Muscle layer of duodenum (tissue), 2 donors: ENCODE results near the gene TRAFD1.

Experiments
- H3K27ac ChIP-seq: one replicate; pipeline ENCODE4 v1.7.0; 2013; ENCODE audit warnings: mild to moderate bottlenecking, low read length
- H3K27me3 ChIP-seq: one replicate; pipeline ENCODE4 v1.7.0; 2013; ENCODE audit warnings: low read depth, mild to moderate bottlenecking, control low read depth, low read length
- H3K36me3 ChIP-seq, 2 donors: one replicate each; pipeline ENCODE4 v1.7.0; 2013; ENCODE audit warnings: low read length in 2 of 2, control low read depth in 1 of 2, mild to moderate bottlenecking in 1 of 2; ENCODE audit not compliant: insufficient read depth in 2 of 2, control insufficient read depth in 1 of 2
- H3K4me1 ChIP-seq, 2 donors: one replicate each; pipeline ENCODE4 v1.7.0; 2013; ENCODE audit warnings: low read length in 2 of 2, mild to moderate bottlenecking in 2 of 2, control low read depth in 1 of 2, moderate library complexity in 1 of 2; ENCODE audit not compliant: insufficient read depth in 2 of 2, control insufficient read depth in 1 of 2
- H3K4me3 ChIP-seq, 2 donors: one replicate each; pipeline ENCODE4 v1.7.0; 2013; ENCODE audit warnings: low read length in 2 of 2, low read depth in 1 of 2, mild to moderate bottlenecking in 1 of 2
- H3K9me3 ChIP-seq, 2 donors: one replicate each; pipeline ENCODE4 v1.7.0; 2013; ENCODE audit warnings: low read length in 2 of 2, control low read depth in 1 of 2, mild to moderate bottlenecking in 1 of 2; ENCODE audit not compliant: control insufficient read depth in 1 of 2
- donor health status: healthy.

The TRAFD1 gene

DNA sequence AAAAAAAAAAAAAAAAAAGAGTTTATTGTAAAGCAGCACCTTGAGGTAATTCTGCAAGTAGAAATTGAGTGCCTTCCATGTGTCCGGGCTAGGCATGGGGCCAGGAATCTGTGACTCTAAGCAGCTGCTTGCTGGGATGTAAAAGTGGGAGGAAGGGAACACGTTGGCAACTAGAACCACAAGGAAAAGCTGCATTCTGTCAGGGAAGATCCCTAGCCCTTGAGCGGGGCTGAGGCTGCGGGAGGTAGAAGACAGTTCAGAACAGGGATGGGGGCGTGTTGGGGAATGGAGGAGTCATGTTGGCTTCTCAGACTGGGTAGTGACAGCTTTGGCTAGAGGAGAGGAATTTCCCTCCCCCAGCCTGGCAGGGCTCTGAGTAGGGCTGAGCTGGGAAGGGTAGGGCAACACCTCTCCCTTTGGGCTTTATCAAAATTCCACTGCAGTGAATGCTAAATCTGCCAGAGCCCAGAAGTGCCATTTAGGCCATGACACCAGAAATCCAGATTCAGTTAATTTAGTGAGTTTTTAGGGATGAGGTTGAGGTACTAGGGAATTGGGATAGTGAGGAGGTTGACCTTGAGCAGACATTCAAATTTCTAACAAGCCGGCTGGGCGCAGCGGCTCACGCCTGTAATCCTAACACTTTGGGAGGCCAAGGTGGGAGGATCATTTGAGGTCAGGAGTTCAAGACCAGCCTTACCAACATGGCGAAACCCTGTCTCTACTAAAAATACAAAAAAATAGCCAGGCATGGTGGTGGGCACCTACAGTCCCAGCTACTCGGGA lies 3.4 kb upstream of the TRAFD1 start:
- no peaks in the 10 kb centered on the region for H3K36me3 ChIP-seq
- peaks cover 11 to 15% of the 10 kb centered on the region in 2 donors for H3K4me1 ChIP-seq
- H3K4me3 ChIP-seq, result no peak overlapping the region
- peak overlapping the region; percentile 33 for H3K27ac ChIP-seq
- no peaks in the 10 kb centered on the region for H3K27me3 ChIP-seq
- no peaks in the 10 kb centered on the region for H3K9me3 ChIP-seq

DNA sequence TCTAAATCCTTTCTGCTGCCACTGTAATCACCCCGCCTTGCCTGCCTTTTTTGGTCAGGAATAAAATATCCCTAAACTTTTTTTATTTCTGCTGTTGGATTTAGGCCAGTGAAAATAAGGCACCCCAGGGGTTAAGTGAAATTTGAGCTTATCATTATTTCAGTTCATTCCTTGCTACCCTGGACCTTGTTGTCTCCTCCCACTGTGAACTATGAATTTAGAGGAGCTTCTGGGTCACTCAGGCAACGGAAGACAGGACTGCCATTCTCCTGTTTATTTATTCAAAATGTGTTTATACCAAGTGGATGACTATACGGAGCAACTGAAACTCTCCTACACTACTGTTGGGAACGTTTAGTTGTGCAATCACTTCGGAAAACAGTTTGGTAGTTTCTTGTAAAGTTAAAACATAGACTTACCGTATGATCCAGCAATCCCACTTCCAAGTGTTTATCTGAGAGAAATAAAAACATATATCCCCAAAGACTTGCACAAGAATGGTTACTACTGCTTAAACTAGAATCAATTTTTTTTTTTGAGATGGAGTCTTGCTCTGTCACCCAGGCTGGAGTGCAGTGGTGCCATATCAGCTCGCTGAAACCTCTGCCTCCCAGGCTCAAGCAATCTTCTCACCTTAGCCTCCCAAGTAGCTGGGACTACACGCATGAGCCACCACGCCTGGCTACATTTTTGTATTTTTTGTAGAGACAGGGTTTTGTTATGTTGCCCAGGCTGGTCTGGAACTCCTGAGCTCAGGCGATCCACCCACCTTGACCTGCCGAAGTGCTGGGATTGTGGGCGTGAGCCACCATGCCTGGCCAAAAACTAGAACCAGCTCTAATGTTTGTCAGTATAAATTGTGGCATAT lies 2.3 kb upstream of the TRAFD1 start:
- Histone ChIP-seq H3K4me3 (peak overlapping the region in 1 of 2 donors; percentile 37), H3K27me3 (no peaks in the 10 kb centered on the region), H3K27ac (peak overlapping the region; percentile 74), H3K9me3 (no peaks in the 10 kb centered on the region), H3K36me3 (no peaks in the 10 kb centered on the region), H3K4me1 (peaks cover 11 to 15% of the 10 kb centered on the region in 2 donors)

- H3K4me1 ChIP-seq, result peaks cover 11 to 22% of the 10 kb centered on the region in 2 donors
- no peaks in the 10 kb centered on the region for H3K9me3 ChIP-seq
- H3K4me3 ChIP-seq, result no peak overlapping the region
- no peaks in the 10 kb centered on the region for H3K36me3 ChIP-seq
- H3K27ac ChIP-seq, result no peak overlapping the region
- H3K27me3 ChIP-seq, result no peaks in the 10 kb centered on the region
Measured at GRCh38 chr12:112124918-112125249, 476 bp upstream of the TRAFD1 start.

DNA sequence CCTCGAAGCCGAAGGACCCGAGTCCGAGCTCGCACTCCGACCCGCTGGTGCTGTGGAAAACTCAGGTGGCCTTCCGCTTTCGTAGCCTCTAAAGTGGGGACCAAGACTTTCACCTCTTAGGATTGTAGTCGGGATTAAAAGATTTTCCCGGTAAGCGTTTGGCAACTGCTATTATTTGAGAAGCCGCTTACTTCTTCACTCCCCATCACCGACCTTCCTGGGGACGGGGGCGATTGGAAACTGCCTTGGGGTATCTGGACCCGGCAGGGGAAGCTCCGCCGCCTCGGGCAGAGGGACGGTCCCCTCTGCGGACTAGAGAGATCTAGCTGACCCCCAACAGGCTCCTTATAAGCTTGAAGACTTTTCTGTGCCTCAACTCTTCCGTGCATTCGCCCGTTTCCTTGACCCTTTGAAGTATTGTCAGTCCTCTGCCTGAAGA lies 659 bp downstream of the TRAFD1 start:
- Histone ChIP-seq H3K4me1 (peaks cover 16 to 24% of the 10 kb centered on the region in 2 donors), H3K36me3 (no peaks in the 10 kb centered on the region), H3K9me3 (no peaks in the 10 kb centered on the region), H3K27me3 (no peaks in the 10 kb centered on the region), H3K4me3 (peak overlapping the region; percentile 70 to 90), H3K27ac (peak overlapping the region; percentile 84)

DNA sequence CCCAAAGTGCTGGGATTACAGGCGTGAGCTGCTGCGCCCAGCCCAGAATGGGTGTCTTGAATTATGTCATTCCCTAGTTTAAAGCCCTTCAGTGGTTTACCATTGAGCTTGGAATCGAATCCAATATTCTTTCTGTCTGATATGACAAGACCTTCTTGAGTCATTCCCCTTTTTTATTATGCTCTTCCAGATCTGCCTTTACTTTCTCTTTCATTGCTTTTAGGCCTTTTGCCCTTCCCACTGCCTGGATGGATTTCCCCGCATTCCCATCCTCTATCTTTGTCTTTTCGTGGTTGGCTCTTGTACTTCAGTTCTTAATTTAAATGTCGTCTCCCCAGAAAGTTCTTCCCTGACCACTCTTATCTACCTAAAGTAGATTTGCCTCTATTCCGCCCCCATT lies 1.6 kb downstream of the TRAFD1 start:
- Histone ChIP-seq H3K27ac (no peak overlapping the region), H3K9me3 (no peaks in the 10 kb centered on the region), H3K27me3 (no peaks in the 10 kb centered on the region), H3K36me3 (peaks cover 0 to 3% of the 10 kb centered on the region in 2 donors), H3K4me1 (peaks cover 19 to 32% of the 10 kb centered on the region in 2 donors), H3K4me3 (peak overlapping the region; percentile 33 to 70)

DNA sequence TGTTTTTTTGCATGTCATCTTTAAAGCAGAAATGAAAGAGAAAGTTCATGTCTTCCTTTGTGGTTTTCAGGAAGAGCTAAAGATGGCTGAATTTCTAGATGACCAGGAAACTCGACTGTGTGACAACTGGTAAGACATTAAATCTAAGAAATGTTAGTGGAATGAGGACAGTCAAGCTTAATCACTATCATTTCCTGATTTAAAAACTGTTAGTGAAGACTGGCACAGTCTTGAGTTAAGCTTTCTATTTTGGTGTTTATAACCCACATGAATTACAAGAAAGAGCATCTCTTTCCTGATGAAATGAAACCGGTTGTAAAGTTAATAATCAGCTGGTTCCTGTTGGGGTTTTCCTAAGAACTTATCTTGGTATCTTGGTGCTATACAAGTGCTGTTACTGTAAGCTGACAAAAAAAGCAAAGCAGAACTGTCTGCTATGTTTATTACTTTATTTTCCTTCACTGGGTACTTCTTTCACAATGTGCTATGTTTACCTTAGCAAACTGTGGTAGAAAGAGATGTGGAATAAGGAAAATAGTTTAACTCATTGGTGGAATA lies 5.2 kb downstream of the TRAFD1 start:
- no peaks in the 10 kb centered on the region for H3K9me3 ChIP-seq
- H3K4me3 ChIP-seq, result peak overlapping the region; percentile 1 to 22
- peaks cover 11 to 15% of the 10 kb centered on the region in 2 donors for H3K36me3 ChIP-seq
- peaks cover 16 to 37% of the 10 kb centered on the region in 2 donors for H3K4me1 ChIP-seq
- peak overlapping the region; percentile 78 for H3K27ac ChIP-seq
- H3K27me3 ChIP-seq, result no peaks in the 10 kb centered on the region

DNA sequence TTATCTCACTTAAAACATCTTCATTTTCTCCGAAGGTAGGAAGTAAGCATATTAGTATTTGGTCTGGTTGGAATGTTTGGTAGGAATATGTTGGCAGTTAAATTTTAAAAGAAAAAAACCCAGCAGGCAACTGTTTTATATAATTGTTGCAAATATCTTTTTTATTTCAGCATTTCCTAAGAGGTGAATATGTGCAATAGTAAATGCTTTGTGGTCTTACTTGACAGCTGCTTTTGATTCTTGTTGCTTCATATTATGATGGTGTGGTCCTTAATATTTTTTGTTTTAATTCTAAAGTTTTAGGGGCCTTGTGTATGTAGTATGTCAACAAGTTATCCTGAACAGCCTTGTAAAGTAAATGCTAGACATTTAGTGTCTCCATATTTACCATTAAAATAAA lies 6.3 kb downstream of the TRAFD1 start:
- no peaks in the 10 kb centered on the region for H3K9me3 ChIP-seq
- no peak overlapping the region for H3K27ac ChIP-seq

DNA sequence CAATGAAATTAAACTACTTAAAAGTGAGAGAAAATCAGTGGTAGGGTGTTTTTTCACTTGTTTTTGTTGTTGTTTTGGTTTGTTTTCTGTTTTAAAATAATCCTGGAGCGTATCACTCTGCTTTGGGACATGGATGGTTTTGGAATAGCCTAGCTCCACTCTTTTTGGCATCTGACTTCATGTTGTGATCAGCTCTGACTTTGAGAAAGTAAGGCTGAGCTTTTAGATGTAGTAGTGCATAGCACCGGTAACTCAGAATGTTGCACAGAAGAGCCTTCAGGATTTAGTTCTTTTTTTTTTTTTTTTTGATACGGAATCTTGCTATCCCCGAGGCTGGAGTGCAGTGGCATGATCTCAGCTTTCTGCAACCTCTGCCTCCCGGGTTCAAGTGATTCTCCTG lies 8.1 kb downstream of the TRAFD1 start:
- no peak overlapping the region for H3K27ac ChIP-seq
- H3K9me3 ChIP-seq, result no peaks in the 10 kb centered on the region
- peaks cover 8 to 28% of the 10 kb centered on the region in 2 donors for H3K4me1 ChIP-seq
- H3K27me3 ChIP-seq, result no peaks in the 10 kb centered on the region
- H3K36me3 ChIP-seq, result peaks cover 22 to 36% of the 10 kb centered on the region in 2 donors
- H3K4me3 ChIP-seq, result no peak overlapping the region

More for the DNA sequence above, 6.3 kb downstream of the TRAFD1 start:
- Histone ChIP-seq H3K27me3 (no peaks in the 10 kb centered on the region), H3K4me3 (no peak overlapping the region), H3K4me1 (peaks cover 9 to 30% of the 10 kb centered on the region in 2 donors), H3K36me3 (peaks cover 20 to 23% of the 10 kb centered on the region in 2 donors)

DNA sequence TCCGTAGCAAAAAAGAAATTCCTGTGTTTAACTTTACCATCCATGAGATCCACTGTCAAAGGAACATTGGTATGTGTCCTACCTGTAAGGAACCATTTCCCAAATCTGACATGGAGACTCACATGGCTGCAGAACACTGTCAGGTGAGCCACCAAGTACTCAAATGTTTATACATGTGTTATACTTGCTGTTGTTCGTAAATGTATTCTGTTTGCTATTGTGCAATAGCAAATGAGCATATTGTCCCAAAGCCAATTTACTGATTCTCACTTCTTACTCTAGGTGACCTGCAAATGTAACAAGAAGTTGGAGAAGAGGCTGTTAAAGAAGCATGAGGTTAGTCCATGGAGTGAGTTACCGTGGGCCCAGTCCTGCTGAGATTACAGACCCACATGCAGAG lies 9.4 kb downstream of the TRAFD1 start:
- H3K27ac ChIP-seq, result no peak overlapping the region
- H3K9me3 ChIP-seq, result no peaks in the 10 kb centered on the region
- H3K36me3 ChIP-seq, result peaks cover 22 to 39% of the 10 kb centered on the region in 2 donors
- no peak overlapping the region for H3K4me3 ChIP-seq
- peaks cover 8 to 22% of the 10 kb centered on the region in 2 donors for H3K4me1 ChIP-seq
- H3K27me3 ChIP-seq, result no peaks in the 10 kb centered on the region

GRCh38 chr12:112140728-112141127 lies 15.4 kb downstream of the TRAFD1 start:
- Histone ChIP-seq H3K9me3 (no peaks in the 10 kb centered on the region), H3K27me3 (no peaks in the 10 kb centered on the region), H3K27ac (no peak overlapping the region), H3K4me1 (no peaks in the 10 kb centered on the region), H3K4me3 (no peak overlapping the region), H3K36me3 (peaks cover 43 to 78% of the 10 kb centered on the region in 2 donors)

DNA sequence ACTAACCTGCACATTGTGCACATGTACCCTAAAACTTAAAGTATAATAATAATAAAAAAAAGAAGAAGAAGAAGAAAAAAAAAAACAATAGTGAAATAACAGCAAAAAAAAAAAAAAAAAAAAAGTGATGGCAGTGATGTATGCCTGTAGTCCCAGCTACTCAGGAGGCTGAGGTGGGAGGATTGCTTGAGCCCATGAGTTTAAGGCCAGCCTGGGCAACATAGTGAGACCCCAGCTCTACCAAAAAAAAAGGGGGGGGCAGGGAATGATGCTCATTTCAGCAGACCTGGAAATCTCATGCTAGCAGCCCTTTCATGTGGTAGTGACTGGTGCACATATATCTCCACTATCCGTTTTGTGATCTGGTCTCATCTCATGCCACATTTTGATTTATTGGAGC lies 20.8 kb downstream of the TRAFD1 start:
- Histone ChIP-seq H3K9me3 (no peaks in the 10 kb centered on the region), H3K36me3 (peaks cover 57 to 78% of the 10 kb centered on the region in 2 donors), H3K4me1 (no peaks in the 10 kb centered on the region), H3K27ac (no peak overlapping the region), H3K27me3 (no peaks in the 10 kb centered on the region), H3K4me3 (no peak overlapping the region)
